ENCODE measurements around the gene COX7A2. TPM values are rescaled to one million over a fixed set of nuclear protein-coding genes. Genes with fewer than 3 reads are reported as not detected.

COX7A2 gene
- total RNA-seq, 3 donors from 2014 or later (not counting 1 experiment from before 2014, with no cell fraction given), result 161 to 215 (median 166) TPM

DNA sequence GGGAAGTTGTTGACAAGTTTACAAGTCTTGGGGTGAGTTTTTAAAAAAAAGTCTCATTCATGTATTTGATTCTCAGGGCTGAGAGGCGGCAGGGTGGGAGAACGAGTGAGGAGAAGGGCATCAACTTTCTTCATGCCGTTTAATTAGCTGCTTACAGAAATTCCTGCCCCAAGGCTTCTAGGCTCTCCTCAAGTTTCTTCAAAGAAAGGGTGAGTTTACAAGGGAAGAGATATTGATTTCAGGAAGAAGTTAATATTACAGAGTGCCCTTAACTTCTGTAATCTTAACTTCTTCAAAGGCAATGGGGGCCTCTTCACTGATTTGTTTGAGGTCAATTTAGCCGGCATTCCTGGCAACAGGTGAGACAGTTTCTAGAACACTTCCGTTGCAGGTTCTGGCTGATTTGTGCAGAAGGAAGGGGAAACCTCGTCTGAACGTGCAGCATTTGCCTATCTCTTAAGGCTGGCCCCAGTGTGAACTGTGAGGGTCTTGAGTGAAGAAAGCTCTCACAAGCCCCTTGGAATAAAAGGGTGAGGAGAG is 34.3 kb downstream of the COX7A2 start:
- peaks cover 44% of the 10 kb centered on the region for H3K27me3 ChIP-seq (ENCODE audit: control insufficient read depth, insufficient read depth, low read length)

DNA sequence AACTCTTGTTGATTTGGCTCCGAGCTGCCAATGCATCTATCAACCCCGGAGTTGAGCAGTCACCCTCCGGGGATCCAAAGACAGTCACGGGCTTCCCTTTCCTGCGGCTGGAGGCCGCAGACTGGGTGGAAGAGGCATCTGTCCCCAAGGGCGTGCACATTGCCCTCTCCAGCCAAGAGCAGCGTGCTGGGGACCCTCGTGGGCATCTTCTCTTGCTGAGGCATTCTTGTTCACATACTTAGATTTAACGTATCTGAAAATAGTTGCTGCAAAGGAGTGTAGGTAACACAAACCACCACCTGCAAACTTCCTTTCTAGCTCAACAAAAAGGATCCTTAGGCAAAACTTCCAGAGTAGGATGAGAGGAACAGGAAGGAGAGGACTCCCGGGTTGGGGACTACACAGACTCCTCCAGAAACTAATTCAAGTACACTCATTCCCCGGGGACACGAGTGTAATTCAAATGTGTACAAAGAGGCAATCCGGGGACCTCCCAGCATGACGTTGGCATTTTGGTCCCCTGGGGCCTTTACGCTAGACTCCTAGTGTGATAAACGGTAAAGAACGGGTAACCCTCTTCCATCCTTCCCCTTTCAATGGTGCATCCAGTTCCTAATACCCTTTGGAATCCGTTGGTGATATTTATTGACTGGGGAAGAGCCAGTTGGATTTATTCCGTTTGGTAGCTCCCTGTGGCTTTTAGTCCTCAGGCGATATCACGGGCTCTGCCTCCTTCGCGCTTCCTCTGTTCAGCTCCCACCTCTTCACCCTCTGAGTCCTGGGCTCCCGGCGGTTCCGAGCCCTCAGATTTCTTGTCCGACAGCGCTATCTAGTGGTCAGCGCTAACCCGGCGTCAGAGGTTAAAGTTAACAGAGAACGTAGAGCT is 35.1 kb downstream of the COX7A2 start:
- Histone ChIP-seq H3K4me3 (ENCODE audit: low read length) (no peak overlapping the region), H3K9me3 (ENCODE audit: control insufficient read depth, insufficient read depth, low read length) (no peaks in the 10 kb centered on the region), H3K4me1 (ENCODE audit: control insufficient read depth, insufficient read depth, low read length) (peaks cover 50% of the 10 kb centered on the region), H3K36me3 (ENCODE audit: control insufficient read depth, insufficient read depth, low read length) (no peaks in the 10 kb centered on the region), H3K27me3 (ENCODE audit: control insufficient read depth, insufficient read depth, low read length) (peaks cover 45% of the 10 kb centered on the region), H3K27ac (ENCODE audit: low read length) (no peak overlapping the region)
- intact Hi-C loops (cut with micrococcal nuclease), result loop anchor here (1.0 to 2.0 kb wide), 2 partner anchors 1354 to 1533 kb away; no protein-coding TSS in a partner anchor
- ATAC-seq (peak; percentile 88 to 92 (median 90)), DNase-seq (peak; percentile 66 to 89)
- TF ChIP-seq, protein P1, sequence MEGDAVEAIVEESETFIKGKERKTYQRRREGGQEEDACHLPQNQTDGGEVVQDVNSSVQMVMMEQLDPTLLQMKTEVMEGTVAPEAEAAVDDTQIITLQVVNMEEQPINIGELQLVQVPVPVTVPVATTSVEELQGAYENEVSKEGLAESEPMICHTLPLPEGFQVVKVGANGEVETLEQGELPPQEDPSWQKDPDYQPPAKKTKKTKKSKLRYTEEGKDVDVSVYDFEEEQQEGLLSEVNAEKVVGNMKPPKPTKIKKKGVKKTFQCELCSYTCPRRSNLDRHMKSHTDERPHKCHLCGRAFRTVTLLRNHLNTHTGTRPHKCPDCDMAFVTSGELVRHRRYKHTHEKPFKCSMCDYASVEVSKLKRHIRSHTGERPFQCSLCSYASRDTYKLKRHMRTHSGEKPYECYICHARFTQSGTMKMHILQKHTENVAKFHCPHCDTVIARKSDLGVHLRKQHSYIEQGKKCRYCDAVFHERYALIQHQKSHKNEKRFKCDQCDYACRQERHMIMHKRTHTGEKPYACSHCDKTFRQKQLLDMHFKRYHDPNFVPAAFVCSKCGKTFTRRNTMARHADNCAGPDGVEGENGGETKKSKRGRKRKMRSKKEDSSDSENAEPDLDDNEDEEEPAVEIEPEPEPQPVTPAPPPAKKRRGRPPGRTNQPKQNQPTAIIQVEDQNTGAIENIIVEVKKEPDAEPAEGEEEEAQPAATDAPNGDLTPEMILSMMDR (IDR thresholded peaks at IDR 0.05), result peak; percentile 70
- Mint-ChIP-seq H3K27ac (peak overlapping the region; percentile 39 to 56), H3K36me3 (no peaks in the 10 kb centered on the region), H3K4me1 (peaks cover 37 to 48% of the 10 kb centered on the region in 2 donors), H3K9me3 (no peaks in the 10 kb centered on the region), H3K27me3 (ENCODE audit: low read depth in 2 of 2) (peaks cover 67 to 85% of the 10 kb centered on the region in 2 donors), H3K4me3 (peak overlapping the region; percentile 84)
- 3% methylated on average over 31 of the region's 33 CpGs for WGBS (ENCODE audit: insufficient coverage)

More for the DNA sequence above, 34.3 kb downstream of the COX7A2 start:
- Mint-ChIP-seq H3K27ac (peak overlapping the region; percentile 39 to 56), H3K27me3 (ENCODE audit: low read depth in 2 of 2) (peaks cover 62 to 80% of the 10 kb centered on the region in 2 donors), H3K9me3 (no peaks in the 10 kb centered on the region), H3K36me3 (no peaks in the 10 kb centered on the region), H3K4me1 (peaks cover 37 to 47% of the 10 kb centered on the region in 2 donors), H3K4me3 (peak overlapping the region; percentile 84)
- 35% methylated on average over 7 of the region's 7 CpGs for WGBS (ENCODE audit: insufficient coverage)
- Histone ChIP-seq H3K27ac (ENCODE audit: low read length) (no peak overlapping the region), H3K4me3 (ENCODE audit: low read length) (no peak overlapping the region), H3K36me3 (ENCODE audit: control insufficient read depth, insufficient read depth, low read length) (no peaks in the 10 kb centered on the region), H3K4me1 (ENCODE audit: control insufficient read depth, insufficient read depth, low read length) (peaks cover 47% of the 10 kb centered on the region), H3K9me3 (ENCODE audit: control insufficient read depth, insufficient read depth, low read length) (no peaks in the 10 kb centered on the region)
- ATAC-seq (no peak), DNase-seq (peak in 1 of 2 donors; percentile 5)
- TF ChIP-seq, protein P1 (IDR thresholded peaks at IDR 0.05), result no peak
- intact Hi-C loops (cut with micrococcal nuclease), result loop anchor here (1.0 to 2.0 kb wide), 2 partner anchors 1354 to 1534 kb away; no protein-coding TSS in a partner anchor

DNA sequence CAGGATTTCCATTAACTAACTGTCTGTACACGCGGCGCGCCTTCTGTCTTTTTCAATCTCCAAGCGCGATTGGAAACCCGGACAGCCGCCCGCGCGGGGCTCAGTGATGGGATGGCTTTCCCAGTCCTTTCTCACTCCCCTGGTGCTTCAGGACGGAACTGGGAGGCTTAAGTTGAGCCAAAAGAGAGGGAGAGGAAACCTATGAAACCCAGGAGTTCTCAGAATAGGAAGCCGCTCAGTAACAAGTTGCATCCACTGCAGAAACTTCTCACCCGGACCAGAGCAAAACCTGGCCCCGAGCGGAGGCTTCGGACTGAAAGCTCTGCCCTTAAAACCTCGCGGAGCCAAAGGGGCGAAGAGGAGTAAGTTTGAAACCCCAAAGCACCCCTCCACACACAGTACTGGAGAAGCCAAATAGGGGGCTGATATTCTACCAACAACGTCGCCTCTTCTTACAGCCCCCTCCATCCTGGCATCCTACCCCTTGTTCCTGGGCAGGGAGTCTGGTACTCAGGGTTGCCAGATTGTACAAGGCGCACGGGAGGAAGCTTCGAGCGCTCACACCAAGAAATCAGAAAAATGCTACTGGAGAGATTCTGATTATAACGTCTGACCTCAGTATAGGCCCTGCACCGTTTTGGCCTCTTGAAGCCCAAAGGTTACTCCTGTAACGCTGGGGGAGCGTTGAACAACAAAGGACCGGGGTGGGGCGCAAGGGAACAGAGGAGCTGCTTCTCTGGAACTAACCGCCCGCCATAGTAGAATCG is 36.8 kb downstream of the COX7A2 start:
- Mint-ChIP-seq H3K9me3 (no peaks in the 10 kb centered on the region), H3K4me3 (peak overlapping the region; percentile 30), H3K27ac (no peak overlapping the region), H3K4me1 (peaks cover 37 to 54% of the 10 kb centered on the region in 2 donors), H3K27me3 (ENCODE audit: low read depth in 2 of 2) (peaks cover 75 to 88% of the 10 kb centered on the region in 2 donors), H3K36me3 (no peaks in the 10 kb centered on the region)
- Histone ChIP-seq H3K36me3 (ENCODE audit: control insufficient read depth, insufficient read depth, low read length) (no peaks in the 10 kb centered on the region), H3K27ac (ENCODE audit: low read length) (no peak overlapping the region), H3K4me1 (ENCODE audit: control insufficient read depth, insufficient read depth, low read length) (peaks cover 50% of the 10 kb centered on the region), H3K4me3 (ENCODE audit: low read length) (no peak overlapping the region), H3K27me3 (ENCODE audit: control insufficient read depth, insufficient read depth, low read length) (peaks cover 53% of the 10 kb centered on the region), H3K9me3 (ENCODE audit: control insufficient read depth, insufficient read depth, low read length) (no peaks in the 10 kb centered on the region)
- no peak for ATAC-seq
- peak in 1 of 2 donors; percentile 15 for DNase-seq
- intact Hi-C loops (cut with micrococcal nuclease), result no loop called here
- TF ChIP-seq, protein P1 (IDR thresholded peaks at IDR 0.05), result no peak
- WGBS (ENCODE audit: insufficient coverage), result 5% methylated on average over 35 of the region's 35 CpGs

Measured in natural killer cell (primary cell).